WERI-Rb-1 (cell line): Measurements from ENCODE around the gene MRPS11.
"Not testable (repeated sequence)": the region's sequence is repeated elsewhere in the genome, so short reads cannot be mapped to it uniquely, and the experiment has no call there.

Experiments used
- DNase-seq: peaks from one replicate; pipeline ENCODE4 v3.0.0-alpha.2; 2020
- H3K27ac ChIP-seq: fragments of 250-450 bp; sonication (Bioruptor Pico); 2 replicates; pipeline ENCODE4 v1.5.1; 2020; ENCODE audit warnings: mild to moderate bottlenecking, moderate library complexity
- H3K27me3 ChIP-seq: fragments of 250-450 bp; sonication (Bioruptor Pico); 2 replicates; pipeline ENCODE4 v1.5.1; 2021; ENCODE audit warnings: mild to moderate bottlenecking, low read depth, moderate library complexity; ENCODE audit not compliant: insufficient read depth, severe bottlenecking
- H3K36me3 ChIP-seq: fragments of 250-450 bp; sonication (Bioruptor Pico); 2 replicates; pipeline ENCODE4 v1.5.1; 2020; ENCODE audit warnings: mild to moderate bottlenecking, moderate library complexity
- H3K4me3 ChIP-seq: 2 replicates; pipeline ENCODE4 v1.5.1; 2011; ENCODE audit warnings: low read depth, mild to moderate bottlenecking, control low read depth, low read length
- H3K9me3 ChIP-seq: fragments of 250-450 bp; sonication (Bioruptor Pico); 2 replicates; pipeline ENCODE4 v1.5.1; 2021; ENCODE audit warnings: mild to moderate bottlenecking, moderate library complexity; ENCODE audit not compliant: severe bottlenecking
- CTCF ChIP-seq: IDR thresholded peaks from 2 replicates; pipeline ENCODE4 v1.5.1; 2011; ENCODE audit warnings: low read depth, mild to moderate bottlenecking, control low read depth, inconsistent platforms, low read length

MRPS11 gene

GRCh38 chr15:88472225-88472624, 4.7 kb downstream of the MRPS11 start:
- H3K27ac ChIP-seq: no peak overlapping the region
- H3K4me3 ChIP-seq: no peak overlapping the region
- TF ChIP-seq CTCF: no peak
- no peaks in the 10 kb centered on the region for H3K9me3 ChIP-seq
- peaks cover 45% of the 10 kb centered on the region for H3K36me3 ChIP-seq
- H3K27me3 ChIP-seq: no peaks in the 10 kb centered on the region
- no peak for DNase-seq

GRCh38 chr15:88473661-88474293, 6.3 kb downstream of the MRPS11 start:
- not testable (repeated sequence) for DNase-seq, H3K9me3 ChIP-seq
- H3K36me3 ChIP-seq: peaks cover 50% of the 10 kb centered on the region

GRCh38 chr15:88476635-88477060, 9.1 kb downstream of the MRPS11 start:
- DNase-seq: peak; percentile 79
- H3K27me3 ChIP-seq: no peaks in the 10 kb centered on the region
- peak overlapping the region; percentile 97 for H3K27ac ChIP-seq

More at GRCh38 chr15:88473661-88474293, 6.3 kb downstream of the MRPS11 start:
- not testable (repeated sequence) for H3K4me3 ChIP-seq, H3K27ac ChIP-seq, H3K27me3 ChIP-seq

GRCh38 chr15:88477126-88477525, 9.6 kb downstream of the MRPS11 start:
- no peak for TF ChIP-seq CTCF
- no peaks in the 10 kb centered on the region for H3K27me3 ChIP-seq
- DNase-seq: peak; percentile 75
- no peak overlapping the region for H3K4me3 ChIP-seq
- no peaks in the 10 kb centered on the region for H3K9me3 ChIP-seq
- H3K36me3 ChIP-seq: peaks cover 47% of the 10 kb centered on the region
- H3K27ac ChIP-seq: peak overlapping the region; percentile 97

More at GRCh38 chr15:88476635-88477060, 9.1 kb downstream of the MRPS11 start:
- no peak overlapping the region for H3K4me3 ChIP-seq
- peak; percentile 57 for TF ChIP-seq CTCF
- H3K36me3 ChIP-seq: peaks cover 49% of the 10 kb centered on the region
- H3K9me3 ChIP-seq: no peaks in the 10 kb centered on the region

- H3K9me3 ChIP-seq: no peaks in the 10 kb centered on the region
- no peak for DNase-seq
Observed at GRCh38 chr15:88477904-88478303, 10.4 kb downstream of the MRPS11 start.

GRCh38 chr15:88479169-88479568, 11.7 kb downstream of the MRPS11 start:
- H3K9me3 ChIP-seq: no peaks in the 10 kb centered on the region
- no peaks in the 10 kb centered on the region for H3K27me3 ChIP-seq
- TF ChIP-seq CTCF: peak; percentile 64
- peak; percentile 63 for DNase-seq
- peaks cover 31% of the 10 kb centered on the region for H3K36me3 ChIP-seq
- no peak overlapping the region for H3K4me3 ChIP-seq
- peak overlapping the region; percentile 97 for H3K27ac ChIP-seq

More at GRCh38 chr15:88477904-88478303, 10.4 kb downstream of the MRPS11 start:
- no peaks in the 10 kb centered on the region for H3K27me3 ChIP-seq
- peaks cover 41% of the 10 kb centered on the region for H3K36me3 ChIP-seq
- H3K27ac ChIP-seq: peak overlapping the region; percentile 97
- no peak for TF ChIP-seq CTCF
- no peak overlapping the region for H3K4me3 ChIP-seq
